Heart right ventricle (tissue), 16 donors: ENCODE measurements around the gene PCNT. TPM values are rescaled to one million over a fixed set of nuclear protein-coding genes. Genes with fewer than 3 reads are reported as not detected.

Source experiments
- ATAC-seq, 8 donors: fragments of 200-7000 bp; cut with Tn5 transposase; one replicate each; pipeline ENCODE4 v1.9.1; 2020; ENCODE audit warnings: mild to moderate bottlenecking in 8 of 8, moderate library complexity in 8 of 8, moderate number of reproducible peaks in 1 of 8
- DNase-seq, 2 donors: peaks; one replicate each; pipeline ENCODE4 v3.0.0-alpha.2; 2020
- H3K27ac ChIP-seq, 10 donors: fragments of 200-600 bp; sonication (generic) in 2 of 10; one replicate each; pipeline versions ENCODE4 v1.5.0 to v1.8.0; 2020 to 2022; ENCODE audit warnings: mild to moderate bottlenecking in 3 of 10
- H3K27me3 ChIP-seq, 7 donors: fragments of 200-600 bp; one replicate each; pipeline ENCODE4 v1.8.0; 2021 to 2022; ENCODE audit warnings: mild to moderate bottlenecking in 2 of 7
- H3K36me3 ChIP-seq, 9 donors: fragments of 200-600 bp; sonication (generic) in 1 of 9; one replicate each; pipeline versions ENCODE4 v1.5.0 to v1.8.0; 2020 to 2022; ENCODE audit warnings: mild to moderate bottlenecking in 2 of 9
- H3K4me1 ChIP-seq, 9 donors: fragments of 200-600 bp; sonication (generic) in 1 of 9; one replicate each; pipeline versions ENCODE4 v1.5.0 to v1.8.0; 2020 to 2022; ENCODE audit warnings: mild to moderate bottlenecking in 4 of 9
- H3K4me3 ChIP-seq, 10 donors: fragments of 200-600 bp; sonication (generic) in 2 of 10; one replicate each; pipeline versions ENCODE4 v1.5.0 to v1.8.0; 2020 to 2022; ENCODE audit warnings: mild to moderate bottlenecking in 7 of 10, moderate library complexity in 2 of 10
- H3K9me3 ChIP-seq, 11 donors: fragments of 200-600 bp in 10 of 11; sonication (generic) in 2 of 11; one replicate each; pipeline versions ENCODE4 v1.5.0 to v1.8.0; 2013 to 2022; ENCODE audit warnings: mild to moderate bottlenecking in 2 of 11, control low read depth in 1 of 11, moderate library complexity in 1 of 11
- WGBS, 2 donors: extraction: QIAGEN DNeasy Blood & Tissue Kit; methylation state at CpG; one replicate each; pipeline ENCODE4 v1.1.7; 2013; ENCODE audit warnings: inconsistent platforms in 1 of 2; 5-methylcytosine and 5-hydroxymethylcytosine counted together
- intact Hi-C, 10 donors: fragments of 100-400 bp; cut with DNase I; formaldehyde crosslinking; loops; one replicate each; pipeline versions ENCODE4 v1.11.1 to v1.14.2; 2022
- polyA plus RNA-seq, 2 donors: library from polyadenylated mRNA; stranded (reverse); fragments of 200-250 nt; gene quantifications; one replicate each; pipeline ENCODE4 v1.2.3, GENCODE V29; 2013
- total RNA-seq, 10 donors: library from RNA; stranded (reverse); fragmentation: NEBNext Ultra II Directional in 3 of 10; extraction: Animal tissue kit (Norgen Biotek cat#: 25700) in 3 of 10; gene quantifications; one replicate each; pipeline versions ENCODE4 v1.2.1 to v1.2.4, GENCODE V29; 2021 to 2023
- TF ChIP-seq, protein P1 (sequence below), 9 donors: fragments of 200-600 bp; sonication (generic) in 2 of 9; IDR thresholded peaks; one replicate each; pipeline versions ENCODE4 v1.5.0 to v1.8.0; 2021 to 2022; ENCODE audit warnings: antibody characterized with exemption in 9 of 9, mild to moderate bottlenecking in 5 of 9, moderate library complexity in 1 of 9
- donor health status: Arrhythmogenic right ventricular cardiomyopathy.
- donor health status: ischemic (EF 13 %, LVEDD 7.1; RV severe dilation, severe dysfunction).
- donor health status: healthy with polysubstance abuse.
- donor health status: DM: no; HTN: yes; CAD: no.
- donor health status: DM: no; HTN: no; CAD: no.
- donor health status: ischemic (EF 25% LVEDD 6.9; RV normal size, moderate dysfunction).
- donor health status: ischemic (EF 25% LVEDD 5.7; RV mildly dilated, moderate dysfunction).
- donor health status: healthy.
- donor health status: DM: yes; HTN: yes; CAD: no.
- donor health status: Ischemic cardiomyopathy.
- donor health status: ischemic (EF 35%, LVEDD 5.7; RV mildly dilated, moderate dysfunction).
- donor health status: nonischemic (EF 11% LVEDD 7.7; RV severe dilation, severe dysfunction).
- donor health status: DM: yes; HTN: yes; CAD: no.
- donor health status: PGD.
- donor health status: ischemic (EF 29% LVEDD 5.4; RV normal size, mild dysfunction).
- donor health status: nonischemic (EF 23%, LVEDD 6.1; RV moderate dilation, normal function).

PCNT gene
- total and polyA plus RNA-seq, 12 donors, result 17.5 to 58.6 (median 26.9) TPM

DNA sequence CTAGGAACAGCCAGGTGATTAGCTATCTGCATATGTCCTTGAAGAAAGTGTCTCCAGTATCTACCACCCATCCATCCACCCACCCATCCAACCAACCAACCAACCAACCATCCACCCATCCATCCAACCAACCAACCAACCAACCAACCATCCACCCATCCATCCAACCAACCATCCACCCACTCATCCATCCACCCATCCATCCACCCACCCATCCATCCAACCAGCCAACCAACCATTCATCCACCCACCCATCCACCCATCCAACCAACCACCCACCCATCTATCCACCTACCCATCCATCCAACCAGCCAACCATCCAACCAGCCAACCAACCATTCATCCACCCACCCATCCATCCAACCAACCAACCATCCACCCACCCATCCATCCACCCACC is 12.4 kb upstream of the PCNT start:
- no peaks in the 10 kb centered on the region for H3K4me1 ChIP-seq
- ATAC-seq, result no peak

DNA sequence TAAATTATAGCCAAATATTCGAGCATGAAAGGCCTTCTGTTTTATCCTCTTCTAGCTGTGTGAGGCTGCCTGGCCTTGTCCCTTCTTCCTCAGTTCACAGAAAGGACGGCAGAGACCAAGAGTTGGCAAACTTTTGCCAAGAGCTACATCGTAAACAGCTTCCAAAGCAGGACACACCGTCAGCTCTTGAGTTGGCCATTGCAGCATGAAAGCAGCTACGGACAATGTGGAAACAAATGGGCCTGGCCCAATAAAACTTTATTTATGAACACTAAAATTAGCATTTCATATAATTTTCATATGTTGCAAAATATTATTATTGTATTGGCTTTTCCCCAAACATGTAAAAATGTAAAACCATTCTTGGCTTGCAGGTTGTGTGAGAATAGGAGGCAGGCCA is 11.0 kb upstream of the PCNT start:
- intact Hi-C loops, result loop anchor here in 1 of 10 donors (10.0 kb wide), 1 partner anchor 48 kb away; no protein-coding TSS in a partner anchor
- H3K9me3 ChIP-seq, result no peaks in the 10 kb centered on the region
- ATAC-seq (no peak), DNase-seq (no peak)
- WGBS, 2 donors, result 96 to 97% methylated on average over 5 of the region's 5 CpGs
- H3K36me3 ChIP-seq, result peaks cover 0 to 27% (median 0%) of the 10 kb centered on the region in 9 donors
- peaks cover 0 to 4% (median 0%) of the 10 kb centered on the region in 9 donors for H3K4me1 ChIP-seq
- H3K27ac ChIP-seq, result no peak overlapping the region
- TF ChIP-seq, protein P1, sequence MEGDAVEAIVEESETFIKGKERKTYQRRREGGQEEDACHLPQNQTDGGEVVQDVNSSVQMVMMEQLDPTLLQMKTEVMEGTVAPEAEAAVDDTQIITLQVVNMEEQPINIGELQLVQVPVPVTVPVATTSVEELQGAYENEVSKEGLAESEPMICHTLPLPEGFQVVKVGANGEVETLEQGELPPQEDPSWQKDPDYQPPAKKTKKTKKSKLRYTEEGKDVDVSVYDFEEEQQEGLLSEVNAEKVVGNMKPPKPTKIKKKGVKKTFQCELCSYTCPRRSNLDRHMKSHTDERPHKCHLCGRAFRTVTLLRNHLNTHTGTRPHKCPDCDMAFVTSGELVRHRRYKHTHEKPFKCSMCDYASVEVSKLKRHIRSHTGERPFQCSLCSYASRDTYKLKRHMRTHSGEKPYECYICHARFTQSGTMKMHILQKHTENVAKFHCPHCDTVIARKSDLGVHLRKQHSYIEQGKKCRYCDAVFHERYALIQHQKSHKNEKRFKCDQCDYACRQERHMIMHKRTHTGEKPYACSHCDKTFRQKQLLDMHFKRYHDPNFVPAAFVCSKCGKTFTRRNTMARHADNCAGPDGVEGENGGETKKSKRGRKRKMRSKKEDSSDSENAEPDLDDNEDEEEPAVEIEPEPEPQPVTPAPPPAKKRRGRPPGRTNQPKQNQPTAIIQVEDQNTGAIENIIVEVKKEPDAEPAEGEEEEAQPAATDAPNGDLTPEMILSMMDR (IDR thresholded peaks at IDR 0.05), result no peak
- no peak overlapping the region for H3K4me3 ChIP-seq
- H3K27me3 ChIP-seq, result no peaks in the 10 kb centered on the region

More for the DNA sequence above, 12.4 kb upstream of the PCNT start:
- TF ChIP-seq, protein P1 (IDR thresholded peaks at IDR 0.05), result no peak
- H3K36me3 ChIP-seq, result peaks cover 0 to 27% (median 0%) of the 10 kb centered on the region in 9 donors
- H3K9me3 ChIP-seq, result no peaks in the 10 kb centered on the region
- no peak for DNase-seq
- H3K27me3 ChIP-seq, result no peaks in the 10 kb centered on the region
- intact Hi-C loops, result loop anchor here in 1 of 10 donors (10.0 kb wide), 1 partner anchor 47 kb away; no protein-coding TSS in a partner anchor
- no peak overlapping the region for H3K27ac ChIP-seq
- no peak overlapping the region for H3K4me3 ChIP-seq

DNA sequence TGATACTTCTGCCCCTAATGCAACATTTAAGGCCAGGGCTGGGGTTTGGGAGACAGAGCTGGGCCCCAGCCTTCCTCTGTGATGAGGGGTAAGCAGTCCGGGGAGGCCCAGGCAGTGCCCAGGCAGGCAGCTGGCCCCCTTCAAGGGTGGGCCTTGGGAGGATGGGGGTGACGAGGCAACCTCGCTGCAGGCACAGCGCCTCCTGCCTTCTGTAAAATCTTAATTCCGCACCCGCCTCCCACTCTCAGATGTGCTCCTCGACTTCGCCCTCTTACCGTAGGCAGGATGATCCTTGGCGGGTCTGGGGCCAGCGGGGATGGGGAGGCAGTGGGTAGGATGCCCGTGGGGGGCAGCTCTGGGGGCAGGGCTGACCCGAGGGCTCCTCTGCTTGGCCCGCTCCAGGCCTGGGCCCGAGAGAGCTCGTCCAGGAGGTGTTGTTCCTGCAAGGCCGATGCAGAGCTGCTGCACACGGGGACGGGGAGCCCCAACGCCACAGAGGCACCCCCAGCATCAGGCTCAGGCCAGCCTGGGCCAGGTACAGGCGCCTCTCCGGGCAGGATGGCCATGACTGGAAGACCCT is 9.4 kb upstream of the PCNT start:
- Histone ChIP-seq H3K36me3 (peaks cover 0 to 18% (median 0%) of the 10 kb centered on the region in 9 donors), H3K4me3 (no peak overlapping the region), H3K27ac (no peak overlapping the region), H3K4me1 (peaks cover 0 to 6% (median 0%) of the 10 kb centered on the region in 9 donors), H3K9me3 (no peaks in the 10 kb centered on the region), H3K27me3 (no peaks in the 10 kb centered on the region)
- TF ChIP-seq, protein P1 (IDR thresholded peaks at IDR 0.05), result no peak
- no peak for ATAC-seq
- WGBS, 2 donors, result 95 to 97% methylated on average over 22 of the region's 22 CpGs
- intact Hi-C loops, result loop anchor here in 1 of 10 donors (10.0 kb wide), 1 partner anchor 50 kb away; no protein-coding TSS in a partner anchor
- DNase-seq, result no peak

DNA sequence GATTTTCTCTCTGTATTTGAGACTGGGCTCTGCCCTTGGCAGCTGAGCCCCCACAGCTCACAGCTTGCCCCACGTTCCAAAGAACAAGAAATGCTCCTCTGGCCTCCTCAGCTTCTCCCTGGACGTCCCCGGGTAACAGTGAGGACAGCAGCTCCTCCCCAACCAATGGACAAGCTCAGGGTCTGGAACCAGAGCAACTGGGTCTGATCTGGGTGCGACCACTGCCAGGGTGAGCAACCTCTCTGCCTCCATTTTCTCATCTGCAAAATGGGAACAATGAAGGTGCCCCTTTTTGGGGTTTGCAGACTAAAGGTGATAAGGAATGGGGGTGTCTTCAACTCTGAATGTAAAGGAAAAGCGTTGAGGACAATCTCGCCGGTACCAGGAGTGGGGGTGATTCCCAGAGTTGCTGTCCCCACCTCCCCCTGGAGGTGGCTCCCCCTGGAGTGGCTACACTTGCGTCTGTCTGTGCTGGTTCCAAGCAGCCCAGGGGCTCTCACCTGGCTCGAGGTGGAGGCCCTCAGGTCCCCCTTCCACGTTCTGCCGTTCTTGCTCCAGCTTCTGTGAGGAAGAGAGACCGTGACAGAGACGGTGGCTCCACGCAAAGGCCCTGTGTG is 7.1 kb upstream of the PCNT start:
- TF ChIP-seq, protein P1 (IDR thresholded peaks at IDR 0.05), result no peak
- DNase-seq (no peak), ATAC-seq (no peak)
- peaks cover 0 to 18% (median 0%) of the 10 kb centered on the region in 9 donors for H3K36me3 ChIP-seq
- no peak overlapping the region for H3K4me3 ChIP-seq
- H3K4me1 ChIP-seq, result peaks cover 0 to 22% (median 2%) of the 10 kb centered on the region in 9 donors
- no peak overlapping the region for H3K27ac ChIP-seq
- 95% methylated on average over 14 of the region's 14 CpGs for WGBS, 2 donors
- intact Hi-C loops, result loop anchor here in 1 of 10 donors (10.0 kb wide), 1 partner anchor 52 kb away; no protein-coding TSS in a partner anchor
- H3K9me3 ChIP-seq, result no peaks in the 10 kb centered on the region
- no peaks in the 10 kb centered on the region for H3K27me3 ChIP-seq
